ENCODE data around the gene SPG11.

GRCh38 chr15:44593042-44593736 lies 70.3 kb downstream of the SPG11 start:
- peak; percentile 39 for TF ChIP-seq CTCF (IDR thresholded peaks at IDR 0.05; ENCODE audit: low read depth, low read length)
- no peak for TF ChIP-seq POLR2A (IDR thresholded peaks at IDR 0.05; ENCODE audit: extremely low read depth, insufficient read length)
